ENCODE measurements around the gene ADARB1. TPM values are rescaled to one million over a fixed set of nuclear protein-coding genes. Genes with fewer than 3 reads are reported as not detected.
A peak's percentile ranks its signal among the peaks of the same experiment; 100 is the strongest.

The ADARB1 gene
- total and polyA plus RNA-seq, 12 donors: 7.2 to 21.6 (median 16.1) TPM

- WGBS, 4 donors: 68 to 76% (median 74%) methylated on average over 9 of the region's 9 CpGs
- no peak overlapping the region for H3K4me3 ChIP-seq
- H3K4me1 ChIP-seq (replicated peaks in 1 of 2): no peaks in the 10 kb centered on the region
- H3K36me3 ChIP-seq (replicated peaks in 1 of 2): no peaks in the 10 kb centered on the region
- DNase-seq: no peak
- TF ChIP-seq CTCF (IDR thresholded peaks at IDR 0.05) (no peak), POLR2A (IDR thresholded peaks at IDR 0.05) (no peak)
- H3K27me3 ChIP-seq: no peaks in the 10 kb centered on the region
- H3K27ac ChIP-seq: no peak overlapping the region
- H3K9me3 ChIP-seq (replicated peaks in 1 of 3): no peaks in the 10 kb centered on the region
- intact Hi-C loops (cut with DNase I): no loop called here
Measured at GRCh38 chr21:45060675-45061311, 13.6 kb upstream of the ADARB1 start.

GRCh38 chr21:45064091-45064490 lies 10.3 kb upstream of the ADARB1 start:
- DNase-seq: no peak
- Histone ChIP-seq H3K36me3 (replicated peaks in 1 of 2) (no peaks in the 10 kb centered on the region), H3K4me3 (no peak overlapping the region), H3K27me3 (no peaks in the 10 kb centered on the region), H3K4me1 (replicated peaks in 1 of 2) (no peaks in the 10 kb centered on the region), H3K27ac (no peak overlapping the region), H3K9me3 (replicated peaks in 1 of 3) (no peaks in the 10 kb centered on the region)
- intact Hi-C loops (cut with DNase I): no loop called here
- TF ChIP-seq POLR2A (IDR thresholded peaks at IDR 0.05) (no peak), CTCF (IDR thresholded peaks at IDR 0.05) (no peak)
- 75 to 93% (median 88%) methylated on average over 8 of the region's 8 CpGs for WGBS, 4 donors

- intact Hi-C loops (cut with DNase I): no loop called here
- H3K4me1 ChIP-seq (replicated peaks in 1 of 2): no peaks in the 10 kb centered on the region
- H3K36me3 ChIP-seq (replicated peaks in 1 of 2): no peaks in the 10 kb centered on the region
- H3K4me3 ChIP-seq: no peak overlapping the region
- H3K27ac ChIP-seq: no peak overlapping the region
- DNase-seq: peak in 1 of 7 donors; percentile 3
- H3K9me3 ChIP-seq (replicated peaks in 1 of 3): no peaks in the 10 kb centered on the region
- 76 to 93% (median 87%) methylated on average over 15 to 19 of the region's 19 CpGs for WGBS, 4 donors
- TF ChIP-seq CTCF (IDR thresholded peaks at IDR 0.05) (no peak), POLR2A (IDR thresholded peaks at IDR 0.05) (no peak)
- H3K27me3 ChIP-seq: no peaks in the 10 kb centered on the region
Measured at GRCh38 chr21:45064618-45065399, 9.6 kb upstream of the ADARB1 start.

- intact Hi-C loops (cut with DNase I): no loop called here
- Histone ChIP-seq H3K27me3 (no peaks in the 10 kb centered on the region), H3K36me3 (replicated peaks in 1 of 2) (no peaks in the 10 kb centered on the region), H3K27ac (no peak overlapping the region), H3K9me3 (replicated peaks in 1 of 3) (no peaks in the 10 kb centered on the region), H3K4me3 (no peak overlapping the region), H3K4me1 (replicated peaks in 1 of 2) (no peaks in the 10 kb centered on the region)
- TF ChIP-seq POLR2A (IDR thresholded peaks at IDR 0.05): no peak
- WGBS, 4 donors: 88 to 90% (median 89%) methylated on average over 18 of the region's 18 CpGs
- DNase-seq: no peak
Measured at GRCh38 chr21:45067462-45068285, 6.7 kb upstream of the ADARB1 start.
